Hepatocyte (in vitro differentiated cells): ENCODE measurements around the gene ANKRD17. TPM values are rescaled to one million over a fixed set of nuclear protein-coding genes. Genes with fewer than 3 reads are reported as not detected.
A peak's percentile ranks its signal among the peaks of the same experiment; 100 is the strongest.

Source experiments
- DNase-seq: peaks from one replicate; pipeline ENCODE4 v3.0.0-alpha.2; 2016; ENCODE audit warnings: low spot score
- H2AFZ ChIP-seq: fragments of 200-600 bp; sonication (generic); 2 replicates; pipeline ENCODE4 v1.6.0; 2016; ENCODE audit warnings: antibody characterized with exemption, mild to moderate bottlenecking
- H3K27ac ChIP-seq: fragments of 200-600 bp; sonication (generic); 2 replicates; pipeline ENCODE4 v1.5.1; 2016; ENCODE audit warnings: mild to moderate bottlenecking
- H3K27me3 ChIP-seq: fragments of 200-600 bp; sonication (generic); 2 replicates; pipeline ENCODE4 v1.6.1; 2016
- H3K36me3 ChIP-seq: fragments of 200-600 bp; sonication (generic); replicated peaks from 2 replicates; pipeline ENCODE4 v1.5.1; 2016; ENCODE audit warnings: low read depth; ENCODE audit not compliant: insufficient read depth
- H3K4me1 ChIP-seq: fragments of 200-600 bp; sonication (generic); 2 replicates; pipeline ENCODE4 v1.5.1; 2016; ENCODE audit warnings: mild to moderate bottlenecking, moderate library complexity; ENCODE audit not compliant: insufficient read depth
- H3K4me2 ChIP-seq: fragments of 200-600 bp; sonication (generic); 2 replicates; pipeline ENCODE4 v1.6.0; 2016
- H3K4me3 ChIP-seq: fragments of 200-600 bp; sonication (generic); 2 replicates; pipeline ENCODE4 v1.5.1; 2016; ENCODE audit warnings: mild to moderate bottlenecking
- H3K79me2 ChIP-seq: fragments of 200-600 bp; sonication (generic); 2 replicates; pipeline ENCODE4 v1.6.0; 2017; ENCODE audit warnings: mild to moderate bottlenecking
- H3K9me2 ChIP-seq: fragments of 200-600 bp; sonication (generic); replicated peaks from 2 replicates; pipeline ENCODE4 v1.6.0; 2017; ENCODE audit warnings: mild to moderate bottlenecking; ENCODE audit not compliant: insufficient read depth
- H3K9me3 ChIP-seq: fragments of 200-600 bp; sonication (generic); 2 replicates; pipeline ENCODE4 v1.5.1; 2016; ENCODE audit warnings: low read depth, mild to moderate bottlenecking
- H4K20me1 ChIP-seq: fragments of 200-600 bp; sonication (generic); 2 replicates; pipeline ENCODE4 v1.6.0; 2016; ENCODE audit warnings: mild to moderate bottlenecking; ENCODE audit not compliant: insufficient read depth, poor library complexity, severe bottlenecking
- CTCF ChIP-seq: fragments of 200-600 bp; sonication (generic); IDR thresholded peaks from 2 replicates; pipeline ENCODE4 v1.5.1; 2016; ENCODE audit warnings: antibody characterized with exemption, mild to moderate bottlenecking; ENCODE audit not compliant: poor library complexity
- EZH2 ChIP-seq: fragments of 200-600 bp; sonication (generic); IDR thresholded peaks from 2 replicates; pipeline ENCODE4 v1.6.1; 2016; ENCODE audit warnings: antibody characterized with exemption, mild to moderate bottlenecking, borderline replicate concordance
- EZH2phosphoT487 ChIP-seq: fragments of 200-600 bp; sonication (generic); IDR thresholded peaks from one replicate; pipeline ENCODE4 v1.6.1; 2018; ENCODE audit warnings: antibody characterized with exemption, mild to moderate bottlenecking, low read depth, moderate library complexity; ENCODE audit not compliant: unreplicated experiment, severe bottlenecking
- WGBS: methylation state at CpG from one replicate; pipeline ENCODE4 v1.1.6; 2016; ENCODE audit warnings: low lambda C conversion rate; ENCODE audit errors: missing lambda C conversion rate; 5-methylcytosine and 5-hydroxymethylcytosine counted together
- polyA plus RNA-seq: library from polyadenylated mRNA; unstranded; fragments of >200 nt; fragmentation: Nextera tagmentation; extraction: Ambion mirVana; gene quantifications from 2 replicates; pipeline ENCODE4 v1.2.1, GENCODE V29; 2016
- total RNA-seq: library from RNA; depleted of rRNA; stranded (reverse); fragments of >200 nt; gene quantifications from 2 replicates; pipeline ENCODE4 v1.2.3, GENCODE V29; 2014

Gene ANKRD17
- total and polyA plus RNA-seq, 2 experiments from 2014 or later, result 31.8 to 55.8 TPM

GRCh38 chr4:73248821-73249220 lies 9.8 kb downstream of the ANKRD17 start:
- no peaks in the 10 kb centered on the region for H3K36me3 ChIP-seq
- H3K4me3 ChIP-seq, result no peak overlapping the region
- TF ChIP-seq EZH2phosphoT487, result no peak
- no peak for TF ChIP-seq CTCF
- no peak for TF ChIP-seq EZH2
- H3K9me3 ChIP-seq, result no peaks in the 10 kb centered on the region
- peaks cover 10% of the 10 kb centered on the region for H3K4me1 ChIP-seq
- no peaks in the 10 kb centered on the region for H3K9me2 ChIP-seq
- H3K79me2 ChIP-seq, result peaks cover 100% of the 10 kb centered on the region
- no peak overlapping the region for H2AFZ ChIP-seq
- no peak for DNase-seq
- H4K20me1 ChIP-seq, result peaks cover 94% of the 10 kb centered on the region
- H3K4me2 ChIP-seq, result no peak overlapping the region
- no peak overlapping the region for H3K27ac ChIP-seq
- H3K27me3 ChIP-seq, result no peaks in the 10 kb centered on the region

GRCh38 chr4:73248416-73248815 lies 10.2 kb downstream of the ANKRD17 start:
- WGBS, result 85% methylated on average over 1 of the region's 1 CpG
- H3K27ac ChIP-seq, result no peak overlapping the region
- no peak for DNase-seq
- peaks cover 100% of the 10 kb centered on the region for H3K79me2 ChIP-seq
- no peaks in the 10 kb centered on the region for H3K9me3 ChIP-seq
- no peak overlapping the region for H3K4me2 ChIP-seq
- no peak overlapping the region for H3K4me3 ChIP-seq
- H3K4me1 ChIP-seq, result peaks cover 6% of the 10 kb centered on the region
- no peaks in the 10 kb centered on the region for H3K36me3 ChIP-seq
- peaks cover 94% of the 10 kb centered on the region for H4K20me1 ChIP-seq
- no peaks in the 10 kb centered on the region for H3K27me3 ChIP-seq
- TF ChIP-seq EZH2, result no peak
- no peak for TF ChIP-seq CTCF
- no peak for TF ChIP-seq EZH2phosphoT487
- H2AFZ ChIP-seq, result no peak overlapping the region
- H3K9me2 ChIP-seq, result no peaks in the 10 kb centered on the region

GRCh38 chr4:73247100-73247499 lies 11.5 kb downstream of the ANKRD17 start:
- no peak for DNase-seq
- Histone ChIP-seq H3K27me3 (no peaks in the 10 kb centered on the region), H2AFZ (no peak overlapping the region), H4K20me1 (peaks cover 94% of the 10 kb centered on the region), H3K27ac (no peak overlapping the region), H3K9me3 (no peaks in the 10 kb centered on the region), H3K4me2 (no peak overlapping the region), H3K36me3 (no peaks in the 10 kb centered on the region), H3K79me2 (peaks cover 100% of the 10 kb centered on the region), H3K4me3 (no peak overlapping the region), H3K9me2 (no peaks in the 10 kb centered on the region), H3K4me1 (no peaks in the 10 kb centered on the region)
- TF ChIP-seq CTCF (no peak), EZH2 (no peak), EZH2phosphoT487 (no peak)

GRCh38 chr4:73245955-73246354 lies 12.6 kb downstream of the ANKRD17 start:
- H3K4me2 ChIP-seq, result peak overlapping the region; percentile 3
- peaks cover 94% of the 10 kb centered on the region for H4K20me1 ChIP-seq
- H3K9me3 ChIP-seq, result no peaks in the 10 kb centered on the region
- TF ChIP-seq EZH2phosphoT487, result no peak
- TF ChIP-seq CTCF, result no peak
- no peak for TF ChIP-seq EZH2
- WGBS, result 96% methylated on average over 2 of the region's 2 CpGs
- no peak for DNase-seq
- no peaks in the 10 kb centered on the region for H3K9me2 ChIP-seq
- H2AFZ ChIP-seq, result no peak overlapping the region
- H3K79me2 ChIP-seq, result peaks cover 100% of the 10 kb centered on the region
- H3K4me3 ChIP-seq, result no peak overlapping the region
- H3K36me3 ChIP-seq, result no peaks in the 10 kb centered on the region
- no peaks in the 10 kb centered on the region for H3K27me3 ChIP-seq
- no peaks in the 10 kb centered on the region for H3K4me1 ChIP-seq
- H3K27ac ChIP-seq, result no peak overlapping the region
